HepG2 (cell line): ENCODE data around the gene MYLK. TPM values are rescaled to one million over a fixed set of nuclear protein-coding genes. Genes with fewer than 3 reads are reported as not detected.

Experiments used
- ATAC-seq: fragments of 200-7000 bp; cut with Tn5 transposase; 3 replicates; pipeline ENCODE4 v1.9.1; 2020; ENCODE audit warnings: mild to moderate bottlenecking, moderate library complexity
- BruUV-seq: library from RNA; stranded (reverse); fragments of 400-500 nt; replicated peaks from 2 replicates; lab custom pipeline; 2021; lab: Mats Ljungman, UMichigan
- CTCF ChIA-PET: fragments of 300-600 bp; formaldehyde crosslinking; extraction: SDS; loops from one replicate; lab custom pipeline; 2021; ENCODE audit warnings: low total read pairs, inconsistent platforms, low intra/inter-chr PET ratio; lab: Yijun Ruan, JAX
- POLR2A ChIA-PET: fragments of 350-600 bp; sonication (Branson Sonifier 250); formaldehyde crosslinking; loops from one replicate; lab custom pipeline; 2020; ENCODE audit warnings: antibody characterized with exemption, inconsistent platforms; lab: Yijun Ruan, JAX
- DNase-seq: peaks from one replicate; pipeline ENCODE4 v3.0.0-alpha.2; 2015; ENCODE audit warnings: low spot score
- FAIRE-seq: peaks from 3 replicates; lab custom pipeline; 2011; peaks lifted over from hg19 to GRCh38; lab: Jason Lieb, UNC
- H2AFZ ChIP-seq: one replicate; pipeline ENCODE4 v1.6.1; 2011; ENCODE audit warnings: low read length, inconsistent platforms
- H3K27ac ChIP-seq: fragments of 300-600 bp; 3 replicates; pipeline ENCODE4 v1.8.0; 2011; ENCODE audit warnings: mixed run types, mild to moderate bottlenecking, mixed read lengths, low read length, inconsistent platforms; ENCODE audit not compliant: insufficient read depth; ENCODE audit errors: extremely low read length
- H3K27me3 ChIP-seq, 2 experiments: fragments of 200-600 bp in 1 of 2; 2 replicates in 1 of 2; 3 replicates in 1 of 2; pipeline versions ENCODE4 v1.6.0 to v1.8.0; 2011; ENCODE audit warnings: low read length in 2 of 2, mild to moderate bottlenecking in 2 of 2, moderate library complexity in 2 of 2, inconsistent platforms in 1 of 2; ENCODE audit not compliant: insufficient read depth in 2 of 2, control insufficient read depth in 1 of 2
- H3K36me3 ChIP-seq, 2 experiments: fragments of 200-600 bp in 1 of 2; replicated peaks in 1 of 2; 2 replicates in 1 of 2; 3 replicates in 1 of 2; pipeline versions ENCODE4 v1.5.1 to v1.8.0; 2011; ENCODE audit warnings: low read length in 2 of 2, inconsistent platforms in 1 of 2; ENCODE audit not compliant: insufficient read depth in 2 of 2, control insufficient read depth in 1 of 2
- H3K4me1 ChIP-seq: 2 replicates; pipeline ENCODE4 v1.5.1; 2012; ENCODE audit warnings: low read length, inconsistent platforms; ENCODE audit not compliant: insufficient read depth
- H3K4me2 ChIP-seq: 2 replicates; pipeline ENCODE4 v1.6.0; 2011; ENCODE audit warnings: low read depth, low read length, inconsistent platforms
- H3K4me3 ChIP-seq, 3 experiments: fragments of 200-600 bp in 1 of 3; sonication (generic), shearing (Covaris generic) in 1 of 3; replicated peaks in 1 of 3; 2 replicates each; pipeline ENCODE4 v1.5.1; 2011 to 2016; ENCODE audit warnings: low read length in 3 of 3, inconsistent platforms in 2 of 3, low read depth in 2 of 3, mild to moderate bottlenecking in 2 of 3, control low read depth in 1 of 3, mixed read lengths in 1 of 3; ENCODE audit not compliant: insufficient read depth in 1 of 3
- H3K79me2 ChIP-seq: one replicate; pipeline ENCODE4 v1.6.1; 2011; ENCODE audit warnings: low read length, inconsistent platforms; ENCODE audit not compliant: insufficient read depth
- H3K9ac ChIP-seq: 2 replicates; pipeline ENCODE4 v1.6.0; 2011; ENCODE audit warnings: mild to moderate bottlenecking, low read depth, low read length, inconsistent platforms; ENCODE audit not compliant: insufficient read depth
- H3K9me3 ChIP-seq: 2 replicates; pipeline ENCODE4 v1.5.1; 2012; ENCODE audit warnings: mild to moderate bottlenecking, low read length
- H4K20me1 ChIP-seq: 2 replicates; pipeline ENCODE4 v1.6.0; 2011; ENCODE audit warnings: inconsistent platforms, mild to moderate bottlenecking, low read length, moderate library complexity; ENCODE audit not compliant: insufficient read depth
- BORCS8-MEF2B ChIP-seq: sonication (generic); formaldehyde crosslinking; IDR thresholded peaks from 2 replicates; pipeline ENCODE4 v1.8.0; 2022; ENCODE audit warnings: mild to moderate bottlenecking, missing genetic modification reagents
- CEBPB ChIP-seq: IDR thresholded peaks from 2 replicates; pipeline ENCODE4 v1.6.1; 2011; ENCODE audit warnings: low read depth, low read length, improper control_type of control experiment, borderline replicate concordance
- CREM ChIP-seq, 2 experiments: sonication (generic) in 1 of 2; formaldehyde crosslinking in 1 of 2; IDR thresholded peaks; 2 replicates each; pipeline versions ENCODE4 v1.4.0 to v1.6.1; 2016 to 2020; ENCODE audit warnings: antibody characterized with exemption in 1 of 2, mild to moderate bottlenecking in 1 of 2, missing genetic modification reagents in 1 of 2
- DRAP1 ChIP-seq: IDR thresholded peaks from 2 replicates; pipeline ENCODE4 v1.6.1; 2016; ENCODE audit warnings: missing genetic modification reagents, missing compliant biosample characterization
- FOXA3 ChIP-seq: IDR thresholded peaks from 2 replicates; pipeline ENCODE4 v1.6.1; 2016; ENCODE audit warnings: missing genetic modification reagents, missing compliant biosample characterization
- GATAD2A ChIP-seq: IDR thresholded peaks from 2 replicates; pipeline ENCODE4 v1.6.1; 2016
- GMEB2 ChIP-seq: IDR thresholded peaks from 2 replicates; pipeline ENCODE4 v1.6.1; 2016; ENCODE audit warnings: missing biosample characterization, missing genetic modification reagents, low read depth
- HDAC6 ChIP-seq: fragments of 200-600 bp; sonication (generic); IDR thresholded peaks from 2 replicates; pipeline ENCODE4 v1.7.0; 2017; ENCODE audit warnings: mild to moderate bottlenecking, antibody characterized with exemption, low read length, low read depth
- HNF4G ChIP-seq, 2 experiments: sonication (generic) in 1 of 2; formaldehyde crosslinking in 1 of 2; IDR thresholded peaks; 2 replicates each; pipeline versions ENCODE4 v1.4.0 to v1.6.1; 2011 to 2020; ENCODE audit warnings: borderline replicate concordance in 2 of 2, low read depth in 2 of 2, mild to moderate bottlenecking in 2 of 2, low read length in 1 of 2, missing genetic modification reagents in 1 of 2, moderate library complexity in 1 of 2
- MAF1 ChIP-seq: sonication (generic); formaldehyde crosslinking; IDR thresholded peaks from 2 replicates; pipeline ENCODE4 v1.5.0; 2020; ENCODE audit warnings: missing genetic modification reagents, borderline replicate concordance
- NR0B2 ChIP-seq: sonication (generic); formaldehyde crosslinking; IDR thresholded peaks from 2 replicates; pipeline ENCODE4 v1.4.0; 2020; ENCODE audit warnings: mild to moderate bottlenecking, missing genetic modification reagents
- NR2F1 ChIP-seq, 2 experiments: fragments of 450-650 bp in 1 of 2; formaldehyde crosslinking in 1 of 2; IDR thresholded peaks; 2 replicates each; pipeline versions ENCODE4 v1.5.0 to v1.6.1; 2016 to 2020; ENCODE audit warnings: mild to moderate bottlenecking in 1 of 2, missing compliant biosample characterization in 1 of 2, missing genetic modification reagents in 1 of 2, moderate library complexity in 1 of 2
- NR2F2 ChIP-seq: IDR thresholded peaks from 2 replicates; pipeline ENCODE4 v1.6.1; 2012; ENCODE audit warnings: low read depth, inconsistent platforms, borderline replicate concordance
- SATB2 ChIP-seq: sonication (generic); formaldehyde crosslinking; IDR thresholded peaks from 2 replicates; pipeline ENCODE4 v1.5.0; 2020; ENCODE audit warnings: missing genetic modification reagents
- THYN1 ChIP-seq: sonication (generic); formaldehyde crosslinking; IDR thresholded peaks from 2 replicates; pipeline ENCODE4 v1.8.1; 2023; ENCODE audit warnings: low read depth, mild to moderate bottlenecking, moderate library complexity, missing genetic modification reagents, borderline replicate concordance
- ZBTB7B ChIP-seq: sonication (generic); formaldehyde crosslinking; IDR thresholded peaks from 2 replicates; pipeline ENCODE4 v1.4.0; 2020; ENCODE audit warnings: missing genetic modification reagents
- ZFX ChIP-seq: sonication (generic); formaldehyde crosslinking; IDR thresholded peaks from 2 replicates; pipeline ENCODE4 v1.4.0; 2020; ENCODE audit warnings: mild to moderate bottlenecking, low read depth, missing genetic modification reagents, moderate library complexity
- ZKSCAN1 ChIP-seq: fragments of 150-350 bp; IDR thresholded peaks from 2 replicates; pipeline ENCODE4 v1.6.1; 2014; ENCODE audit warnings: low read length
- ZNF207 ChIP-seq: fragments of 450-650 bp; IDR thresholded peaks from 2 replicates; pipeline ENCODE4 v1.6.1; 2016; ENCODE audit warnings: antibody characterized with exemption, borderline replicate concordance
- ZNF558 ChIP-seq: sonication (generic); formaldehyde crosslinking; IDR thresholded peaks from 2 replicates; pipeline ENCODE4 v1.9.0; 2022; ENCODE audit warnings: mild to moderate bottlenecking, missing genetic modification reagents, borderline replicate concordance
- ZSCAN22 ChIP-seq: sonication (generic); formaldehyde crosslinking; IDR thresholded peaks from 2 replicates; pipeline ENCODE4 v1.4.0; 2020; ENCODE audit warnings: mild to moderate bottlenecking, missing genetic modification reagents
- WGBS: methylation state at CpG from one replicate; pipeline ENCODE4 v1.1.6; 2017; ENCODE audit warnings: low lambda C conversion rate; 5-methylcytosine and 5-hydroxymethylcytosine counted together
- in situ Hi-C: cut with HindIII; loops from 2 replicates; pipeline ENCODE4 v1.10.0; 2017; ENCODE audit warnings: low pct_unique_long_range_greater_than_20kb; ENCODE audit not compliant: extremely low pct_ligation_motif_present
- intact Hi-C: fragments of 100-400 bp; cut with micrococcal nuclease; formaldehyde crosslinking; loops from one replicate; pipeline ENCODE4 v1.10.0; 2022; ENCODE audit not compliant: unreplicated experiment
- polyA plus RNA-seq, 8 experiments: library from polyadenylated mRNA; depleted of rRNA in 3 of 8; stranded (reverse) in 7 of 8; unstranded in 1 of 8; fragments of >200 nt; fragmentation: Illumina TruSeq in 4 of 8; extraction: Trizol in 4 of 8; gene quantifications; 2 replicates each; pipeline versions ENCODE4 v1.2.1 to v1.2.3, GENCODE V29; 2011 to 2016; ENCODE audit warnings: low read depth in 4 of 8, missing spikeins in 1 of 8, mixed read lengths in 1 of 8; ENCODE audit not compliant: insufficient read depth in 1 of 8
- total RNA-seq, 5 experiments: library from RNA; depleted of rRNA; stranded (reverse); fragments of >200 nt; fragmentation: Illumina TruSeq; extraction: Trizol; gene quantifications; 2 replicates each; pipeline ENCODE4 v1.2.3, GENCODE V29; 2016; ENCODE audit warnings: low read depth in 1 of 5
- TF ChIP-seq, protein P1 (sequence below): sonication (generic); formaldehyde crosslinking; IDR thresholded peaks from 2 replicates; pipeline ENCODE4 v1.4.0; 2020; ENCODE audit warnings: missing genetic modification reagents

MYLK gene
- total and polyA plus RNA-seq, 2 of the 13 experiments (the other 11 are each of a cell fraction or from before 2014, with no cell fraction given), result 10.6 to 34.9 TPM

DNA sequence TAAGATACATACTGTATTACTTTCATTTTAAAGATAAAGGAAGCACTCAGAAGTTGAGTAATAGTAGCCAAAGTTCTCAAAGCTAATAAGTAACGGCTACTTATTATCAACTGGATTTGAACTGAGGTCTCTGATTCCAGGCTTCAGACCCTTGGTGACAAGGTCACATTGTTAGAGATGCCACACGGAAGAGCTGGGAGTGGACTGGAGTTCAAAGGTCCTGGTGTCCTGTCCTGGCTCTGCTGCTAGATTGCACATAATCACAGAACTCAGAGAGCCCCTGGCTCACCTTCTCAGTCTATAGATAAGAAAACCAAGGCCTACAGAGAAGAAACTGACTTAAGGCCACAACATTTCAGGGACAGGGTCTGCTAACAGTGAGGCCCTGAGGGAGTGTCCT lies 75.3 kb downstream of the MYLK start:
- in situ Hi-C loops, result no loop called here
- Histone ChIP-seq H3K27ac (peak overlapping the region; percentile 64), H3K9me3 (no peaks in the 10 kb centered on the region), H3K4me3 (peak overlapping the region in 1 of 3 experiments; percentile 48; a peak in 2 of 6 replicates), H3K27me3 (no peaks in the 10 kb centered on the region), H4K20me1 (no peaks in the 10 kb centered on the region), H2AFZ (no peak overlapping the region), H3K36me3 (no peaks in the 10 kb centered on the region), H3K4me1 (peaks cover 72% of the 10 kb centered on the region), H3K9ac (0 out of 2 replicates have a peak overlapping the region, but pooled peaks have one; percentile 16), H3K79me2 (no peaks in the 10 kb centered on the region), H3K4me2 (peak overlapping the region; percentile 69)
- no TSS peak for BruUV-seq
- peak; percentile 82 for DNase-seq
- FAIRE-seq, result peak; percentile 95
- ChIA-PET CTCF (no interaction called here), POLR2A (interaction anchor here (1.0 to 2.1 kb wide), 5 partner anchors 10 to 203 kb away, joined by 4 to 34 read pairs (median 12); no protein-coding TSS in a partner anchor)
- ATAC-seq, result peak; percentile 68
- 0% methylated on average over 2 of the region's 2 CpGs for WGBS
- intact Hi-C loops, result no loop called here
- TF ChIP-seq NR2F2 (peak; percentile 50; the same call in 1 of the 2 replicates), NR0B2 (CRISPR knock-in tag) (no peak), ZKSCAN1 (no peak), ZFX (CRISPR knock-in tag) (0 out of 2 replicates have a peak, but pooled peaks have one; percentile 30), NR2F1 (CRISPR knock-in tag; IDR thresholded peaks at IDR 0.05) (peak; percentile 47 to 56; a peak in 3 of 4 replicates), CEBPB (peak; percentile 28; the same call in 1 of the 2 replicates), BORCS8-MEF2B (CRISPR knock-in tag) (no peak), SATB2 (CRISPR knock-in tag) (no peak), ZBTB7B (CRISPR knock-in tag) (0 out of 2 replicates have a peak, but pooled peaks have one; percentile 21), MAF1 (CRISPR knock-in tag) (no peak), FOXA3 (peak; percentile 8; the same call in 1 of the 2 replicates), HNF4G (IDR thresholded peaks at IDR 0.05; ENCODE audit: borderline replicate concordance, low read depth, low read length) (peak; percentile 81; the same call in 1 of the 2 replicates), HNF4G (CRISPR knock-in tag; IDR thresholded peaks at IDR 0.05; ENCODE audit: borderline replicate concordance, low read depth) (no peak; the same call in 1 of the 2 replicates), CREM (IDR thresholded peaks at IDR 0.05) (peak; percentile 28; the same call in 1 of the 2 replicates), CREM (CRISPR knock-in tag; IDR thresholded peaks at IDR 0.05) (no peak), THYN1 (no peak), ZSCAN22 (CRISPR knock-in tag) (no peak), DRAP1 (CRISPR knock-in tag) (no peak), HDAC6 (no peak), ZNF558 (no peak), ZNF207 (no peak), GATAD2A (peak; percentile 79), GMEB2 (no peak)
- TF ChIP-seq, protein P1, sequence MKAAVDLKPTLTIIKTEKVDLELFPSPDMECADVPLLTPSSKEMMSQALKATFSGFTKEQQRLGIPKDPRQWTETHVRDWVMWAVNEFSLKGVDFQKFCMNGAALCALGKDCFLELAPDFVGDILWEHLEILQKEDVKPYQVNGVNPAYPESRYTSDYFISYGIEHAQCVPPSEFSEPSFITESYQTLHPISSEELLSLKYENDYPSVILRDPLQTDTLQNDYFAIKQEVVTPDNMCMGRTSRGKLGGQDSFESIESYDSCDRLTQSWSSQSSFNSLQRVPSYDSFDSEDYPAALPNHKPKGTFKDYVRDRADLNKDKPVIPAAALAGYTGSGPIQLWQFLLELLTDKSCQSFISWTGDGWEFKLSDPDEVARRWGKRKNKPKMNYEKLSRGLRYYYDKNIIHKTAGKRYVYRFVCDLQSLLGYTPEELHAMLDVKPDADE, result no peak
